HEK293T (cell line): ENCODE data around the gene MT1B.

Experiments
- CTCF ChIA-PET: fragments of 350-600 bp; formaldehyde crosslinking; extraction: SDS; loops from one replicate; lab custom pipeline; 2021; ENCODE audit warnings: antibody characterized with exemption, inconsistent platforms; lab: Yijun Ruan, JAX
- POLR2A ChIA-PET: fragments of 350-600 bp; formaldehyde crosslinking; extraction: SDS; loops from one replicate; lab custom pipeline; 2020; ENCODE audit warnings: antibody characterized with exemption, inconsistent platforms; lab: Yijun Ruan, JAX
- DNase-seq: peaks from one replicate; pipeline ENCODE4 v3.0.0; 2012; ENCODE audit warnings: mixed read lengths; ENCODE audit errors: extremely low spot score
- ARNT ChIP-seq: fragments of 450-650 bp; IDR thresholded peaks from 2 replicates; pipeline ENCODE4 v1.6.1; 2017; ENCODE audit warnings: mild to moderate bottlenecking
- BHLHE40 ChIP-seq: fragments of 450-650 bp; IDR thresholded peaks from 2 replicates; pipeline ENCODE4 v1.6.1; 2016; ENCODE audit warnings: mild to moderate bottlenecking, moderate library complexity, borderline replicate concordance
- CTBP1 ChIP-seq: fragments of 450-650 bp; IDR thresholded peaks from 2 replicates; pipeline ENCODE4 v1.6.1; 2016; ENCODE audit warnings: borderline replicate concordance
- ELF4 ChIP-seq: fragments of 450-650 bp; IDR thresholded peaks from 2 replicates; pipeline ENCODE4 v1.6.1; 2017; ENCODE audit warnings: antibody characterized with exemption
- FOXA1 ChIP-seq: fragments of 450-650 bp; IDR thresholded peaks from 2 replicates; pipeline ENCODE4 v1.6.1; 2016; ENCODE audit warnings: mild to moderate bottlenecking
- FOXK2 ChIP-seq: fragments of 450-650 bp; IDR thresholded peaks from 2 replicates; pipeline ENCODE4 v1.6.1; 2016; ENCODE audit warnings: mild to moderate bottlenecking
- FOXM1 ChIP-seq: fragments of 450-650 bp; IDR thresholded peaks from 2 replicates; pipeline ENCODE4 v1.6.1; 2017; ENCODE audit warnings: mild to moderate bottlenecking, borderline replicate concordance
- HDGF ChIP-seq: fragments of 450-650 bp; IDR thresholded peaks from 2 replicates; pipeline ENCODE4 v1.6.1; 2017; ENCODE audit warnings: antibody characterized with exemption, borderline replicate concordance
- L3MBTL2 ChIP-seq: fragments of 450-650 bp; conservative IDR thresholded peaks from 2 replicates; pipeline ENCODE4 v1.6.1; 2016; ENCODE audit warnings: mild to moderate bottlenecking
- LEF1 ChIP-seq: fragments of 450-650 bp; IDR thresholded peaks from 2 replicates; pipeline ENCODE4 v1.6.1; 2017; ENCODE audit warnings: mild to moderate bottlenecking, borderline replicate concordance
- NFRKB ChIP-seq: fragments of 450-650 bp; IDR thresholded peaks from 2 replicates; pipeline ENCODE4 v1.6.1; 2016; ENCODE audit warnings: mild to moderate bottlenecking, moderate library complexity
- PKNOX1 ChIP-seq: fragments of 450-650 bp; IDR thresholded peaks from 2 replicates; pipeline ENCODE4 v1.6.1; 2016
- SP1 ChIP-seq: fragments of 450-650 bp; IDR thresholded peaks from 2 replicates; pipeline ENCODE4 v1.6.1; 2017
- SUZ12 ChIP-seq: fragments of 450-650 bp; IDR thresholded peaks from 2 replicates; pipeline ENCODE4 v1.6.1; 2016; ENCODE audit warnings: mild to moderate bottlenecking
- TARDBP ChIP-seq: fragments of 450-650 bp; IDR thresholded peaks from 2 replicates; pipeline ENCODE4 v1.6.1; 2016
- ZNF384 ChIP-seq: fragments of 450-650 bp; IDR thresholded peaks from 2 replicates; pipeline ENCODE4 v1.6.1; 2016

The MT1B gene

GRCh38 chr16:56651586-56651985, at the start of gene MT1B:
Gene MT1B (plus strand): TSS chr16:56651886. CDS start chr16:56651954, 68 bp downstream.
- no peak for DNase-seq
- ChIA-PET CTCF (no interaction called here), POLR2A (no interaction called here)
- TF ChIP-seq SUZ12: no peak
- TF ChIP-seq ELF4: no peak
- no peak for TF ChIP-seq SP1
- no peak for TF ChIP-seq BHLHE40
- TF ChIP-seq L3MBTL2: no peak
- no peak for TF ChIP-seq HDGF
- no peak for TF ChIP-seq ARNT
- TF ChIP-seq NFRKB: no peak
- TF ChIP-seq PKNOX1: no peak
- no peak for TF ChIP-seq TARDBP
- TF ChIP-seq LEF1: no peak
- TF ChIP-seq FOXA1: no peak

DNA sequence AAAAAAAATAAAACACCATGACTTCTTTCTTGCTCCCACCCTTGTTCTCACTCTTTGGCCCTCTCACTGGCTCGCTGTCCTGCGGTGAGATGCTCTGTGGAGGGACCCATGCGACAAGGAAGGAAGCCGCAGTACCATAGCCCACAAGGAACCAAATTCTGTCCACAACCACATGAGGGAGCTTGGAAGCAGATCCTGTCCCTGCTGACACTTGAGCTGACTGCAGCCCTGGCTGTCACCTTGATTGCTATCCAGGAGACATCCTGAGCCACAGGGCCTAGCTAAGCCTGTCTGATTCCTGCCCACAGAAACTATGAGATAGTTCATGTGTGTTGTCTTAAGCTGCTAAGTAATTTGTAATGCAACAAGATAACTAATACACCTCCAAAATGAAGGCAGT, 48.1 kb upstream of the MT1B start:
- CTCF ChIA-PET: interaction anchor here (0.8 to 1.1 kb wide), 3 partner anchors 9 to 98 kb away, joined by 3 to 9 read pairs (median 4); no protein-coding TSS in a partner anchor
- DNase-seq: peak; percentile 47
- TF ChIP-seq PKNOX1 (peak; percentile 76), ZNF384 (no peak), SP1 (no peak)
- POLR2A ChIA-PET: interaction anchor here (1.2 kb wide), 1 partner anchor 98 kb away, joined by 5 read pairs; no protein-coding TSS in a partner anchor

DNA sequence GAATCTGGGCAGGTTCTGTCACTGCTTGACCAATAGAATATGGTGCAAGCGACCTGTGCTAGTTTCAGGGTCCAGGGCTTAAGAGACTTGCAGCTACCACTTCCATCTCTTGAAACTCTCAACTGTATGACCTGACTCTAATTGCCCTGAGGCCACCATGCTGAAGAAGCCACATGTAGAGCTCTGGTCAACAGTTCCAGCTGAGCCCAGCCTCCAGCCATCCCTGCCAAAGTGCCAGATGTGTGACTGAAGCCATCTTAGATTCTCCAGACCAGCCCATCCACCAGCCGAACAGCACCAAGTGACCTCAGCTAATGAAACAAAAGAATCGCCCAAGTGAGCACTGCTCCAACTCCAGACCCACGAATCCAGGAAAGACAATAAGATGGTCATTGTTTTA, 46.7 kb upstream of the MT1B start:
- CTCF ChIA-PET: interaction anchor here (0.6 to 0.9 kb wide), 2 partner anchors 25 to 248 kb away, joined by 3 read pairs; no protein-coding TSS in a partner anchor
- POLR2A ChIA-PET: interaction anchor here (1.2 kb wide), 1 partner anchor 96 kb away, joined by 3 read pairs; no protein-coding TSS in a partner anchor
- no peak for TF ChIP-seq NFRKB
- TF ChIP-seq SP1: no peak
- no peak for DNase-seq

GRCh38 chr16:56605475-56605874, 46.2 kb upstream of the MT1B start:
- TF ChIP-seq ZNF384: no peak
- TF ChIP-seq FOXM1: no peak
- TF ChIP-seq NFRKB: no peak
- no peak for TF ChIP-seq SP1

GRCh38 chr16:56606071-56606475, 45.6 kb upstream of the MT1B start:
- no peak for DNase-seq
- TF ChIP-seq ELF4 (no peak), LEF1 (no peak), PKNOX1 (no peak), SUZ12 (no peak), NFRKB (no peak), BHLHE40 (no peak), FOXA1 (no peak), TARDBP (no peak), ARNT (no peak), CTBP1 (no peak), HDGF (no peak), FOXK2 (no peak), SP1 (no peak)
- CTCF ChIA-PET: interaction anchor here (0.6 to 1.1 kb wide), 2 partner anchors 14 to 20 kb away, joined by 3 to 4 read pairs; partner anchors contain the start of gene MT1E
- POLR2A ChIA-PET: no interaction called here

More at GRCh38 chr16:56605475-56605874, 46.2 kb upstream of the MT1B start:
- CTCF ChIA-PET: no interaction called here
- no peak for DNase-seq
- POLR2A ChIA-PET: no interaction called here

DNA sequence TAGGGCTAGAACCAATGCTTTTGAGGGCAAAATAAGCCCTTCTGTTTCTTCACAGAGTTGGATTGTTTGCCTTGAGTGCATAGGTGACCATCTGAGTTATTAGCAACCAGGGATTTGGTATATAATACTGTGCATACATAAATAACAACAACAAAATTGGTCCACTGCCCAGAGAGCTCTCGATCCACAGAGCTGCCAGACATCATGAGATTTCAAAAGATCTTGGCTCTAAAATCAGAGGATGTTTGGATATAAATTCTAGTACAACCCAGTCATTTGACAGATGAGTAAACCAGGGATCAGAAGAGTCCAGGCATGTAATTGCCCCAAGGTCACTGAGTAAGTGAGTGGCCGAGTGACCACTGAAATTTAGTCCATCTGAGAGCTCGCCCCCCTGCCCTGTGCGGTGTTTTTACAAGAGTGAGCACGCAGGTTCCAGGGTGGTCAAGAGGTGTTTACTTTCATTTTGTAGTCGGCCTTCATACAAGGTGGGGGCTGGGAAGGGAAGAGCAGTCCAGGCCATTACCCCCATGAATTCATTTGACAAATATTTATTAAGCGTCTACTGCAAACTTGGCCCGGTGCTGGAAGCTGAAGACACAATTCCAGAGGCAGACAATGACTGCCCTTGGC, 45.1 kb upstream of the MT1B start:
- CTCF ChIA-PET: interaction anchor here (0.6 to 1.1 kb wide), 2 partner anchors 15 to 19 kb away, joined by 3 to 4 read pairs; partner anchors contain the start of gene MT1E
- POLR2A ChIA-PET: no interaction called here
- DNase-seq: no peak
- no peak for TF ChIP-seq PKNOX1
- no peak for TF ChIP-seq FOXK2
- no peak for TF ChIP-seq HDGF
- TF ChIP-seq CTBP1: no peak
- no peak for TF ChIP-seq FOXM1
- TF ChIP-seq SP1: no peak
- TF ChIP-seq SUZ12: no peak
- no peak for TF ChIP-seq TARDBP
- TF ChIP-seq FOXA1: no peak
- TF ChIP-seq L3MBTL2: no peak
- no peak for TF ChIP-seq ARNT
- no peak for TF ChIP-seq BHLHE40
- TF ChIP-seq ZNF384: no peak
- TF ChIP-seq NFRKB: no peak
- no peak for TF ChIP-seq ELF4
